Measurements from ENCODE around the gene TRIM41.
"Not testable (repeated sequence)": the region's sequence is repeated elsewhere in the genome, so short reads cannot be mapped to it uniquely, and the experiment has no call there.

The TRIM41 gene

GRCh38 chr5:181212080-181212479 lies 11.0 kb upstream of the TRIM41 start:
- no peak for DNase-seq

- no peak for DNase-seq
These were observed 10.1 kb upstream of the TRIM41 start for GRCh38 chr5:181212934-181213333.

- DNase-seq: not testable (repeated sequence)
These were observed 8.8 kb upstream of the TRIM41 start for GRCh38 chr5:181214249-181214648.

GRCh38 chr5:181215997-181216989 lies 6.8 kb upstream of the TRIM41 start:
- no peak for DNase-seq

DNA sequence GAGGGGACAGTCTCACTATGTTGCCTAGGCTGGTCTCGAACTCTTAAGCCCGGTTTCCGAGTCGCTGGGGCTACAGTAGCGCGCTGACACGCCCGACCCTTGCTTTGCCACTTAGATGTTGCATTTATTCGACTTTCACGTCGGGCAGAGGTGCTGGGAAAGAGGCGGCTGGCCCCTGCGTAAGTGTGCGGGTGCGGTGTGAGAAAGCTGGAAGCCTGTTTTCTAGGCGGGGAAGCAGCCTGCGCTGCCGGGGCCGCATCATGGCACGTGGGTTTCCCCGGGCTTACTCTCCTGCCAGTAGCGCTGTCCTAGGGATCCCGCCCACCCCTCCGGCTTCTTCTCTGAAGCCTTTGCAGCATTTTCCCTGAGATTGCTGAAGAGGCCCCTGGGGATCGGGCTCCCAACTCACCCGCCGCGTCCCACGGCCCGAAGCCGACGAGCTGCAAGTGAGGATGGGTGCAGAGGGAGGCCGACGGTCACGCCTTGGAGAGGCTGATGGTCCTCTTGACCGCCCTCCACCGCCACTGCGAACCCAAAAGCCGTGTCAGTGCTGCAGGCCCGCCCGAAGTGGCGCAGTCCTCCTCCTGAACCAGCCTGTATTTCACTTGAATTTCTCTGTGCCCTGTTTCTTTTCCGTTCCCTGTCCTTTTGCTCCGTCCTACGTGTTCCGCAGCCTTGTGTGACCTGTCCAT lies 5.8 kb upstream of the TRIM41 start:
- DNase-seq: no peak

- DNase-seq: no peak
These were observed 5.3 kb upstream of the TRIM41 start for GRCh38 chr5:181217803-181218062.

DNA sequence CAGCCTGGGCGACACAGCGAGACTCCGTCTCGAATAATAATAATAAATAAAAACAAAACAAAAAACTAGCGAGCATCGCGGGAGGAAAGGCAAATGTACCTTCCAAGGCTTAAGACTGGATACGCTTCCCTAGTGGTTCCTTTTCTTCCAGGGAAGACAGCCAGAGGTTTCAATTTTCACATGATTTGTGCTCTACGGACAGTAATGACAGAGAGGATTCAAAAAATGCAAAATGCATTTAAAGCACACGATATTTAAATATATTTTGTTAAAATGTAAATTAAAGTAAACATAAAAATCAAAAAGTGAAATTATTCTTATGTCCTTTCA lies 4.3 kb upstream of the TRIM41 start:
- DNase-seq: no peak

- no peak for DNase-seq
These were observed 3.6 kb upstream of the TRIM41 start for GRCh38 chr5:181219262-181220177.

DNA sequence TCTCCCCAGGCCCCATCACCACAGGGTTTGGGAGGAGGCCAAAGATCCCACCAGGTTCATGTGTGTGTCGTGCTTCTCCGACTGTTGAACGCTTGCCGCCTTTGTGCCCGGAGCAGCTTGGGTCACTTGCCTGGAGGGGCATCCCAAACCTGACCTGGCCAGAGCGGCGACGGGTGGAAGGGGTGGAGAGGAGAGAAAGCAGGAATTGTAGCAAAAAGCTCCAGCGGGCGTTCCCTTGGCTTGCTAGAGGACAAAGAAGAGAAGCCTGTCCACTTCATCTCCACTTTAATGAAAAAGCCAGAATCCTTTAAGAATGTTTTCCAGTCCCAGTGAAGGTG lies 2.9 kb upstream of the TRIM41 start:
- no peak for DNase-seq

- DNase-seq: no peak
These were observed 1.8 kb upstream of the TRIM41 start for GRCh38 chr5:181221105-181221791.

GRCh38 chr5:181221792-181222629 lies 1.1 kb upstream of the TRIM41 start:
- DNase-seq: no peak

- DNase-seq: no peak
These were observed 437 bp upstream of the TRIM41 start for GRCh38 chr5:181222630-181223057.

DNA sequence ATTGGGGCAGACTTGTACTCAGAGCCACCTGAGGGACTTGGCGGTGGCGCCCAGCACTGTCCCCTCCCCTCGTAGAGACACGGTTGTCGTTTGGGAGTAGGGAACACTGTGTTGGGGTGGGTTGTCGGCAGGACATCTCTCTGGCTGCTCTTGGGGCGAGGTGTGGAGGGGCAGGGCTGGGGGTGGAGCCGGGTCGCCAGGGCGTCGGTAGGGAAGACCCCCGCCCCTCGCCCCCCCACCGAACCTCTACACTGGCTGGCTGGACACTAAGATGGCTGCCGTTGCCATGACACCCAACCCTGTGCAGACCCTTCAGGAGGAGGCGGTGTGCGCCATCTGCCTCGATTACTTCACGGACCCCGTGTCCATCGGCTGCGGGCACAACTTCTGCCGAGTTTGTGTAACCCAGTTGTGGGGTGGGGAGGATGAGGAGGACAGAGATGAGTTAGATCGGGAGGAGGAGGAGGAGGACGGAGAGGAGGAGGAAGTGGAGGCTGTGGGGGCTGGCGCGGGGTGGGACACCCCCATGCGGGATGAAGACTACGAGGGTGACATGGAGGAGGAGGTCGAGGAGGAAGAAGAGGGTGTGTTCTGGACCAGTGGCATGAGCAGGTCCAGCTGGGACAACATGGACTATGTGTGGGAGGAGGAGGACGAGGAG lies 778 bp downstream of the TRIM41 start:
- DNase-seq: no peak

DNA sequence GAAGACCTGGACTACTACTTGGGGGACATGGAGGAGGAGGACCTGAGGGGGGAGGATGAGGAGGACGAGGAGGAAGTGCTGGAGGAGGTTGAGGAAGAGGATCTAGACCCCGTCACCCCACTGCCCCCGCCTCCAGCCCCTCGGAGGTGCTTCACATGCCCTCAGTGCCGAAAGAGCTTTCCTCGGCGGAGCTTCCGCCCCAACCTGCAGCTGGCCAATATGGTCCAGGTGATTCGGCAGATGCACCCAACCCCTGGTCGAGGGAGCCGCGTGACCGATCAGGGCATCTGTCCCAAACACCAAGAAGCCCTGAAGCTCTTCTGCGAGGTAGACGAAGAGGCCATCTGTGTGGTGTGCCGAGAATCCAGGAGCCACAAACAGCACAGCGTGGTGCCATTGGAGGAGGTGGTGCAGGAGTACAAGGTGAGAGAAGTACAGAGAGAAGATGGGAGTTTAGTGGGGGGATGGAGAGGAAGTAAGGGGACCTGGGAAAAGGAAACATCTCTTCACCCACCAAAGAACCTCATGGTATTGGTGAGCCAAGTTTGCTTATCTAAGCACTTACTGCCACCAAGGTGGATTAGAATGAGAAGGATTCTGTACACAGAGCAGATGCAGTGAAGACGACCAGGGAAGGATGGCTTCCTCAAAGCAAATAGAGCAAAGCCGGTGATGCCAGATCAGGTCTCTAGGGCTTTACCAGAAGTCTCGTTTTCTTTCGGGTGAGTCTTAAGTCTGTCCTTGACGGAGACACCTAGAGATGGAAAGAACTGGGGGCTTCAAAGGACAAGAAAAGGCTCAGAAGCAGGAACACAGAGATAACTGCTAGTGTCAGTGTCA lies 1.5 kb downstream of the TRIM41 start:
- no peak for DNase-seq

- no peak for DNase-seq
These were observed 6.9 kb downstream of the TRIM41 start for GRCh38 chr5:181229996-181230395.

- DNase-seq: no peak
These were observed 7.5 kb downstream of the TRIM41 start for GRCh38 chr5:181230551-181230950.

DNA sequence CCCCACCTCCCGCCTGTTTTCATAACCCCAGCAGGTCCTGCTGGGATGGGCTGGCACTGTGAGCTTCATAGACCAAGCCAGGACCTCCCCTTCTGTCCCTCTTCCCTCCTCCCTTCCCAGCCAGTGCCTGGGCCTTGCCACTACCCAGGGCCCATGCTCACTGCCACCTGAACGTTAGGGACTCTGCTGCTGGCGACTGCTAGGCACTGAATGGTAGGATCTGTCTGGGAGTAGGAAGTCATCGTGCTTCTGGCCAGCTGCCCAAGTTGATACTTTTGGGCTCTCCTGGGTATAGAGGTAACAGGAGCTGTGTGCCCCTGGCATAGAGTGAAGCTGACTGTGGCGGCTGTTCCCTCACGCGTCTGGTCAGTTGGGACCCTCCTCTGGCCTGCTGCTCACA lies 8.4 kb downstream of the TRIM41 start:
- DNase-seq: no peak

DNA sequence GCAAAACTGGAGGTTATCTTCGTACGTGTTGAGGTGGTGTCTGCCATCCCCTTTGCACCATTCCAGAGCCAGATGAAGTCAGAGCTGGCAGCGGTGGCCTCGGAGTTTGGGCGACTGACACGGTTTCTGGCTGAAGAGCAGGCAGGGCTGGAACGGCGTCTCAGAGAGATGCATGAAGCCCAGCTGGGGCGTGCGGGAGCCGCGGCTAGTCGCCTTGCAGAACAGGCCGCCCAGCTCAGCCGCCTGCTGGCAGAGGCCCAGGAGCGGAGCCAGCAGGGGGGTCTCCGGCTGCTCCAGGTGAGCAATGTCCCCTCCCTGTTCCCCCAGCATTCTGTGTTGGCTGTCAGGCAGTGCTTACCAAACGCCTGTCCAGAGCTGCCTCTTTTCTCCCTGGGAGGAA lies 9.5 kb downstream of the TRIM41 start:
- no peak for DNase-seq

- no peak for DNase-seq
These were observed 10.2 kb downstream of the TRIM41 start for GRCh38 chr5:181233088-181233800.
